ENCODE data around the gene MYADML2.
A peak's percentile ranks its signal among the peaks of the same experiment; 100 is the strongest.
"Not testable (repeated sequence)": the region's sequence is repeated elsewhere in the genome, so short reads cannot be mapped to it uniquely, and the experiment has no call there.

The MYADML2 gene, protein sequence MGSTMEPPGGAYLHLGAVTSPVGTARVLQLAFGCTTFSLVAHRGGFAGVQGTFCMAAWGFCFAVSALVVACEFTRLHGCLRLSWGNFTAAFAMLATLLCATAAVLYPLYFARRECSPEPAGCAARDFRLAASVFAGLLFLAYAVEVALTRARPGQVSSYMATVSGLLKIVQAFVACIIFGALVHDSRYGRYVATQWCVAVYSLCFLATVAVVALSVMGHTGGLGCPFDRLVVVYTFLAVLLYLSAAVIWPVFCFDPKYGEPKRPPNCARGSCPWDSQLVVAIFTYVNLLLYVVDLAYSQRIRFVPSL

DNA sequence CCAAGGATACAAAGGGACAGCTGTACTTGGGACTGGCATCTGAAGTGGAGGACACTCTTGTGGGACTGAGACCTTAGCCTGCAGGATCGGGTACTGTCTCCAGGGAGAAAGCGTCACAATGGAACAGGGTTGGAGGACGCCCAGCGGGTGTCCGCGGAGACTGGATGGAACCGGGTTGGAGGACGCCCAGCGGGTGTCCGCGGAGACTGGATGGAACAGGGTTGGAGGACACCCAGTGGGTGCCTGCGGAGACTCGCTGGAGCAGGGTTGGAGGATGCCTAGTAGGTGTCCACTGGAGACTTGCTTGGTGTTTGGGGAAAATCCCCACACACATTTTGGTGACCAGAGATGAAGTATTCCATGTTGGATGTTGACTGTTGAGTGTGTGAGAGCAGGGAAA, at the start of gene MYADML2:
Gene MYADML2 (minus strand): TSS at position 45 of the 400 bp plus-strand sequence. CDS start 5,492 bp downstream, outside the sequence.
- DNase-seq = no peak

DNA sequence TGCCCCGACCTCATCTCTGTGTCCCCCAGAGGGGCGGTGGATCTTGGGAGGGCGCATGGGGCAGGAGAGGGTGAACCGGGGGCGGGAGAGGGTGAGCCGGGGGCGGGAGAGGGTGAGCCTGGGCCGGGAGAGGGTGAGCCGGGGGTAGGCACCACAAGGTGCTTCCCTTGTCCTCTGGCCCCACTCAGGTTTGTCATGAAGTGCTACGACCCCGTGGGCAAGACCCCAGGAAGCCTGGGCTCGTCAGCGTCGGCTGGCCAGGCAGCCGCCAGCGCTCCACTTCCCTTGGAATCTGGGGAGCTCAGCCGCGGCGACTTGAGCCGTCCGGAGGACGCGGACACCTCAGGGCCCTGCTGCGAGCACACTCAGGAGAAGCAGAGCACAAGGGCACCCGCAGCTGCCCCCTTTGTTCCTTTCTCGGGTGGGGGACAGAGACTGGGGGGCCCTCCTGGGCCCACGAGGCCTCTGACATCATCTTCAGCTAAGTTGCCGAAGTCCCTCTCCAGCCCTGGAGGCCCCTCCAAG, 49.3 kb upstream of the MYADML2 start:
- no peak for DNase-seq

DNA sequence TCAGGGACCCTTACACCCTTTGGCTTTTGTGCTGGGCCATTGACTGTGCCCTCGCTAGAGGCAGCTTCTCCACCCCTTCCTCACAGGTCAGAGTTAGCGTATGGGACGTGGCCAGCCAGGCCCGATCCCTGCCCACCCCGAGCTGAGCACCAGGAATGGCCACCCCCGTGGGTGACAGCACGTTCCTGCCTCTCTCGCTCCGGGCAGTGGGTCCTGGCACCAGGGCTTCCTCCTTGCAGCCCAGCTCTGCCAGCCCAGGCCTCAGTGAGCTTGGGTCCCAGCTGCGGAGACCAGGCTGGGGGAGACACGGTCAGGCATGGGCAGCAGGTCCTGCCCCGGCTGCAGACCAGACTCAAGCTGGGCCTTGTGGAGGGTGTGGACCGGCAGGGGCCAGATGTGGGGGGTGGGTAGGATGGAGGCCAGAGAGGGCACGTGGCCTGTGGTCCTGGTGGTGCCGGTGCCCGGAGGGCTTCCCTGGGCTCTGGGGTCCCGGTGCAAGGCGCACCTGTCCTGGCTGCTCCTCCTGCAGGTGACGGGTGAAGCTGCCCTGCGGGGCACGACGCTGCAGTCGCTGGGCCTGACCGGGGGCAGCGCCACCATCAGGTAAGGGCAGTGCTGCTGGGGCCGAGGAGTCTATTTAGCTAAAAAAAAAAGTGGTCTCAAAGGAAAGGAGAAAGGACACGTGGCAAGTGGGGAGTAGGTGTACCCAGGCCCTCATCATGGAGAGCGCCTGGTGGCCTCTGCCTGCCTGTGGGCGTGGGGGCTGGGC, 48.6 kb upstream of the MYADML2 start:
- no peak for DNase-seq

DNA sequence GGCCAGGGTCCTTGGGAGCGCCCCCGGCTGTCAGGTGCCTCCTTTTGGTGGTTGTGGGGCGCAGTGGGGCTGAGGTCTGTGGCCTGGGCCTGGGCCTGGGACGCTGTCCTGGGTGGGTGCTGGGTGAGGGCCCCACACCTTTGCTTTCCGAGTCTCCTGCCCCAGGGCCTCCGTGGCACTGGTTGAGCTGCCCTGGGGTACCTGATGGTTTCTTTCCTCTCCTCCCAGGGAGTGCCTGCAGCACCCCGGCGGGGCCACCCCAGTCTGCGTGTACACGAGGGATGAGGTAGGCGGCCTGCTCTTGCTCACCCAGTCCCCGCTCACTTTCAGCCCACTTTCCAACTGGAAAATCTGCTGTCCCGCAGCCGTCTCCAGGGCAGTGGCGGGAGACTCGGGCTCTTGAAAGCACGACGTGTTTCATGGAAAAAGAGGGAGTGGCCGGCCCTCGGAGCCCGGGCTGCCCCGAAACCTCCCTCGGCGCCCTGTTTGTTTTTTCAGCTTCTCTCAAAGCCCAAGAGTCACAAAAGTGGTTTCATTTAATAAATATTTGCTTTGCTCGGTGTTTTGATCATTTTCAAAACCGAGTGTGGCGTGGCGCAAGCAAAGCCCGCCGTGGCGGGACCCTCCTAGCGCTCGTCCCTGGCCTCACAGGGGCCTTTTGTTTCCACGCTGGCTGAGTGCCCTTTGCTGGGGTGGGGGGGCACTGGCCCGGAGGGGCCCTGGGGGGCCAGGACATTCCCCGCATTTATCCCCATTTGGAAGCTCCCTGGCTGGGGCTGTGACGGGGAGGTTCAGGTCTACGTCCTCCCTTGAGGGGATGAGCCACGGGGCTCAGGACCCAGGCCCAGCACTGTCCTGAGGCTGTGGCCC, 47.8 kb upstream of the MYADML2 start:
- no peak for DNase-seq

DNA sequence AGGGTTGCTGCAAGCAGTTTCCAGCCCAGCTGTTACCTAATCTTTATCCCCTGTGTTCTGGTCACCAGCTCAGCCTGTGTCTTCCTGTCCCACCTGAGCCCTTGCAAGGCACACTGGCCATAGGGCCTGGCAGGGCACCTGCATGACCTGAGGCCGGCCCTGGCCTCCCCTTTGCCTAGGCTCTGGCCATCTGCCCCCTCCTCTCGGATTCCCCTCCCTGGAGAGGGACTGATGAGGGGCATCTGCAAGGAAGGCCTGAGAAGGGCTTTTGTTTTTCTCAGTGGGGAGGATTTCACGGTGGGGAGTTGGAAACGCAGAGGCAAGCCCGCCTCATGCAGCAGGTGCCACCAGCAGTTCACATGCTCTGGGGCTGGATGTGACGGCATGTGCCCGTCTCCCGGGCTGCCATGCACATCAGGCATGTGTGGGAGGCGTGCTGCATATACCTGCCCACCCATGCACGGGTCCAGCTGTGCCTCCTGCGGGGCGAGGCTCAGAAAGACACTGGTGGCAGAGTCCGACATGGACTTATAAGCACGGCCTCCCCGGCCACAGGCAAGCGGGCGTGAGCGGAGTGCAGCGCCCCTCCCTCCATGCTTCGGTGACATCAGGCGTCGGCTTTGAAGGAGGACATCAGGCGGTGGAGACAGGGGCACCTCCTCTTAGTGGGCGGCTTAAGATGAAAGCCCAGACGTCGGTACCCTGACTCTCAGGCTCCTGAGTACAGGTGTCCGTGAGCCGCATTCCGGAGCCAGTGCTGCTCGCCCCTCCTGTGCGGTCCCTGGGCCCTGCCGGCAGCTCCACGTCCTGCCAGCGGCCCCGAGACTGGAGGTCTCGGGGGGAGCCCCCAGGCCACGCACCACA, 46.9 kb upstream of the MYADML2 start:
- DNase-seq = no peak

DNA sequence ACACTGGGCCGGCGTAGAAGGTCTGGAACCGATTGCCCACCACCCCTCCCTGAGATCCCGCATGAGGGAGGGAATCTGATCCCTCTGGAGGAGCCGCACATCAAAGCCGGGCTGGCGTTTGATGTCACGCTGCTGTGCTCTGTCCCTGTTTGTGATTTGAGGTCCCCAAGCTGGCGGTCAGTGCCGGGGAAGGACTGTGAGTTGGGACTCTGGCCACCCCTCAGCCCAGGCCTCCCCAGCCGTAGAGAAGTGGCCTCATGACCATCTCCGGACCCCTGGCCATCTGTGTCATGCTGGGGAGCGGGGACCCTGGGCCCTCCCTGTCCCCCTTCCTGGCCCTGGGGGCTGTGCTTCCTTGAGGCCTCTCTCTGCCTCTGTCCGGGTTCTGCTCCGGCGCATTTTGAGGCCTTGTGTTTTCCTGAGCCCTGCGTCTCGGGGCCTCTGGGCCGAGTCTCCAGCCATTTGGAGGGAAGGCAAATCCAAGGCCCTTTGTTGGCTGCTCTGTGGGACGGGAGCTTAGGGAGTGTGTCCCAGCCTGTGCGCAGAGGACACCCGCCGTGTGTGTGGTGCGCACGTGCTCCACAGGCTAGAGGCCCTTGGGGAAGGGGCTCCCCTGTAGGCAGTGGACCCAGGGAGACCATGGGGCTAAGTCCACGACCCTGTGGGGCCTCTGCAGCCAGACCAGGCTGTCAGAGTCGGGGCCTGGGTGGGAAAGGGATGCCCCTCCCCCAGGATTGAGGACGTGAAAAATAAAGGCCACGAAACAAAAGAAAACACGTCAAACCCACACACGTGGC, 45.5 kb upstream of the MYADML2 start:
- DNase-seq = peak; percentile 69

DNA sequence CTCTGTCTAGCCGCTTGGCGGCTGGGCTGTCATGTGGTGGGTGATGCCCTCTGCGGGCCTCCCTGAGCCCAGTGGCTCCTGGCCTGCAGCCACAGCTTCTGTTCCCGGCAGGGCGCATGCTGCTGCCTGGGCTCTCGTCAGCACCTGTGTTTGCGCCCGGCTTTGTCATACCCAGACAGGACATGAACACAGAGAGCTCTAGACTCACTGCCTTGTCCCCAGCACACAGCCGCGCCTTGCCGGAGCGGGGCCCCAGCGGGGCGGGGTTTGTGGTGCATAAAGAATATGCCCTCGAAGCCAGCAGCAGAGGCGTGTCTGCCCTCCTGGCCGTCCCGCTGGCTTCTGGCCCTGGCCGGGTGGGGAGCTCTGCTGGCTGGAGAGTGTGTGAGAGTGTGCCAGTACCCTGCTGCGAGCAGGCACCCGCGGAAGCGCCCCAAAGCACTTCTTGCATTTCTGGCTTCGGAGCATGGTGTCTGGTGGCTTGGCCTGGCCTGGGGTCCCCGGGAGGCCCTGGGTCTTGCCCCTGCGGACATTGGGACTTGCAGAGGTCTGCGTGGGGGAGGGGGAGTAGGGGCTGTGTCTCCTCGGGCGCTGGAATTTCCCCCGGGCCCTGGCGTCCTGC, 44.8 kb upstream of the MYADML2 start:
- DNase-seq = peak; percentile 88

DNA sequence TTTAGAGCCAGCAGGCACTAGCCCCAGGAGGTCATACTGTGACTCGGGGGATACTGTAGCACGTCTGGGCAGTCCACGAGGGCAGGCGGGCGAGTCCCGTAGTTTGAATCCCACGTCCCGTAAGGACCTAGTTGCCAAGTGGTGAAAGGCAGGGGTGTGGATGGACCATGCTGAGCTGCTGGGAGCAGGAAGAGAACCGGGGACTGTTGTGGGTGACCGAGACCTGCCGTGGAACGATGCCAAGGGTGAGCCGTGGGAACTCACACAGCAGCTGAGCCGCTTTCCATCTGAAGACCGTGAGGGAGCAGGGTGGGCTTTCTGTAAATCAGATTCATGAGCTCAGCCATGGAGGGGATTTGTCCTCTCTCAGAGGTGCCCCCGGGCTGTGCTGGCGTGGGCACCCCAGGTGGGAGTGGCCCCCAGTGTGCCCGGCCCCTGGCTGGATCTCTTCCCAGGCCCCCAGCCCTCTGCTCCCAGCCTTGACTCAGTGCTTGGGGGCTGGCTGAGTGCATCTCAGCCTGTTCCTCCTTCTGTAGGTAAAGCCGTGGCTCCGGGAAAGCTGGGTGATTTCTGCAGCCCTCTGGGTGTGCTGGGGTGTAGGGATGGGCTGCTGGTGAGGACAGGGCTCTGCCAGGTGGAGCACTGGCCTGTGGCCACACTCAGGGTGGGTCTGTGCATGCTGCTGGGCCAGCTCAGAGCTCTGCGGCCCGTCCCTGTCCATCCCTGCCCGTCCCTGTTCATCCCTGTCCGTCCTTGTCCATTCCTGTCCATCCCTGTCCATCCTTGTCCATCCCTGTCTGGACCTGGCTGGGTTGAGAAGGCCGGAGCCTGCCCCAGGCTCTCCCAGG, 44.0 kb upstream of the MYADML2 start:
- DNase-seq = no peak

DNA sequence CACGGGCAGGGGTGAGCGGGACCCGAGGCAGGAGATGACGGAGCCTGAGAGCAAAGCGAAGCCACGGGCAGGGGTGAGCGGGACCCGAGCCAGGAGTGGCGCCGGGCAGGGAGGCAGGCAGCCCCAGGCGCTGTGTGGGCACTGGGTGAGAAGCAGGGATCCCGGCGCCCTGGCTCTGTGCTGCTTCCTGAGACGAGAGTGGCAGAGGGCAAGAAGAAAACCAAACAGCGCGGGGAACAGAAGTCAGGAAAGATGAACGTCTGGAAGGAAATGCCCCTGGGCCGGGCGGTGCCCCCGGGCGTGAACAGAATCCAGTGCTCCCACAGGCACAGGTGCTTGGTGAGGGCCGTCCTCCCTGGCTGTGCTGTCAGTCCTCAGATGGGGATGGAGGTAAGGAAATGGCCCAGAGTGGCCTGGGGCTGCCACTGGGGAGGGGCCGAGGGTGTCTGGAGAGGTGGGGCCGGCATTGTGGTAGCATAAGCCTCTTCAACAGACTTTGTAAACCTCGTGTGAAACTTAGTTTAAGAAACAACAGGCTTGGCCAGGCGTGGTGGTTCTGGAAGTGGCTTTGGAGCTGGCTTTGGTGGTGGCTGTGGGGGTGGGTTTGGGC, 40.2 kb upstream of the MYADML2 start:
- DNase-seq = no peak

DNA sequence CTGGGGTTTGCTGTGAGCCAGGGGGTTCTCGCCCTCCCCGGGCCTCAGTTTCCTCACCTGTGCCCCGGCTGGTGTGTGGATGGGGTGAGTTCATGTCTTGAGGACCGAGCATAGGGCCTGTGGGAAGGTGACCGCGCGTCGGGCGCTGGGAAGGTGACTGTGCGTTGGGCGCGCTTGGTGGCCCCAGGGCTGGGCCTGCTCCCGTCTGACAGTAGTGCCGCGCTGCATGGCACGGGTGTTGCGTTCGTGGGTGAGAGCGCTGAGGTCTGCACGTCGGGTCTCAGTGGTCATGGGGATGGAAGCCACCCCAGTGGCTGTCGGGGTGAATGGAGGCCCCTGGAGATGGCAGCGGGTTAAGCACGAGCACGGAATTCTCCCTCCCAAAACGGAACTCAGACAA, 39.6 kb upstream of the MYADML2 start:
- DNase-seq = no peak

DNA sequence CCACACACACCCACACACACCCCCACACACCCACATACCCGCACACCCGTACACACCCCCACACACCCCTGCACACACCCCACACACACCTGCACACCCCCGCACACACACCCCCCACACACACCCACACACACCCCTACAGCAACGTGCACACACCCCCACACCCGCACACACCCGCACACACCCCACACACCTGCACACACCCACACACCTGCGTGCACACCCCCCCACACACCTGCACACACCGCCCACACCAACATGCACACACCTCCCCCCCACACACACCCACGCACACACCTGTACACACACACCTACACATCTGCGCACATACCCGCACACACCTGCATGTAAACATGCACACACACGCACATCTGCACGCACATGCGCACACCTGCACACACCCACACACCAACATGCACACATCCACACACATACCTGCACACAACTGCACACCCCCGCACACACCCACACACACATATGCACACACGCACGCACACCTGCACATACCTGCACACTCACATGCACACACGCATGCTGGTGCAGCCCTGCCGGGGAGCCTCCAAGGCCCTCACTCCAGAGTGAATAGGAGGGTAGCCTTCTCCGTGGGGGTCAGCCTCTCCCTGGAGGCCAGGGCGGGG, 37.9 kb upstream of the MYADML2 start:
- no peak for DNase-seq

DNA sequence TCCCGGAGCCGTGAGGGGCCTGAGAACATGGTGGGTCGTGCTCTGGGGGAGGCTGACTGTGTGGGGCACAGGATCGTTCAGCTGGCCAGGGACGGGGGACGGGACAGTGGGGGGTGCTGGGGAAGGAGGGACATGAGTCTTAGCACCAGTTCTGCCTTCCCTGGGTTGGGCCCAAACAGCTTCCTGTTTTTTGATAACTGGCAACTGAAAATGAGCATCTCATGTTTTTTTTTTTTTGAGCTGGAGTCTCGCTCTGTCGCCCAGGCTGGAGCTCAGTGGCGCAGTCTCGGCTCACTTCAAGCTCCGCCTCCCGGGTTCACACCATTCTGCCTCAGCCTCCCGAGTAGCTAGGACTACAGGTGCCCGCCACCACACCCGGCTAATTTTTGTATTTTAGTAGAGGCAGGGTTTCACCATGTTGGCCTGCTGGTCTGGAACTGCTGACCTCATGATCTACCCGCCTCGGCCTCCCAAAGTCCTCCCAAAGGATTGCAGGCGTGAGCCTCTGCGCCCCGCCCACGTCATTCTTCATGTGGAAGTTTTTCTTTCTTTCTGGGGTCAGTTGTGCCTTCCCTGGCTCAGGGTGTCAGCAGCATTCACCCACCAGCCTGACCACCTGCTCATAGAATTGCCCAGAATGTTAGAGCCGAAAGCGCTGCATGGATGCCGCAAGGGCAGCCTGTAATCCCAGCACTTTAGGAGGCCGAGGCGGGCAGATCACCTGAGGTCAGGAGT, 36.8 kb upstream of the MYADML2 start:
- DNase-seq = no peak

DNA sequence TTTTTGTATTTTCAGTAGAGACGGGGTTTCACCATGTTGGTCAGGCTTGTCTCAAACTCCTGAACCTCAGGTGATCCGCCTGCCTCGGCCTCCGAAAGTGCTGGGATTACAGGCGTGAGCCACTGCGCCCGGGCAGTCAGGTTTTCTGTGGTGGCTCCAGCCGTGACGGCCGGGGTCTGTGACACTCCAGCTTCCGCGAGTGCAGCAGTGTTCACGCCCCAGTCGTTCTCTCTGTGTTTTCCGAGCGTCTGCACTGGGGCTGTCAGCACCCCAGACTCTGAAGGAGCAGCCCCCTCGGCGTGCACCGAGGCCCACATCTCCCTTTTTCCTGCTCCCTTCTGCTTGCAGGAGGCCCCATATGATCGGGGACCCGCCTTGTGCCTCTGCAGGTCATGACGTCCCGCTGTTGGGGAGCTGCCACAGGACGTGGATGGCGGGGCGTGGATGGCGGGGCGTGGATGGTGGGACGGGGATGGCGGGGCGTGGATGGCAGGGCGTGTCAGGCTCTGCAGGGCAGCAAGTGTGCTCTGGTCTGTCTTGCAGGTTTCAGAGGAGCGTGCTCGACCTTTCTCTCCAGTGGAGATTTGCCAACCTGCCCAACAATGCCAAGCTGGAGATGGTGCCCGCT, 36.1 kb upstream of the MYADML2 start:
- no peak for DNase-seq

DNA sequence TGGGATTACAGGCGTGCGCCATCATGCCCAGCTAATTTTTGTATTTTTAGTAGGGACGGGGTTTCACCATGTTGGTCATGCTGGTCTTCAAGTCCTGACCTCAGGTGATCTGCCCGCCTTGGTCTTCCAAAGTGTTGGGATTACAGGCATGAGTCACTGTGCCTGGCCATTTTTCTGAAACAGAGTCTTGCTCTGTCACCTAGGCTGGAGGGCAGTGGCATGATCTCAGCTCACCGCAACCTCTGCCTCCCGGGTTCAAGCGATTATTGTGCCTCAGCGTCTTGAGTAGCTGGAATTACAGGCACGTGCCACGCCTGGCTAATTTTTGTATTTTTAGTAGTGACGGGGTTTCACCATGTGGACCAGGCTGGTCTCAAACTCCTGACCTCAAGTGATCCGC, 34.5 kb upstream of the MYADML2 start:
- DNase-seq = not testable (repeated sequence)

DNA sequence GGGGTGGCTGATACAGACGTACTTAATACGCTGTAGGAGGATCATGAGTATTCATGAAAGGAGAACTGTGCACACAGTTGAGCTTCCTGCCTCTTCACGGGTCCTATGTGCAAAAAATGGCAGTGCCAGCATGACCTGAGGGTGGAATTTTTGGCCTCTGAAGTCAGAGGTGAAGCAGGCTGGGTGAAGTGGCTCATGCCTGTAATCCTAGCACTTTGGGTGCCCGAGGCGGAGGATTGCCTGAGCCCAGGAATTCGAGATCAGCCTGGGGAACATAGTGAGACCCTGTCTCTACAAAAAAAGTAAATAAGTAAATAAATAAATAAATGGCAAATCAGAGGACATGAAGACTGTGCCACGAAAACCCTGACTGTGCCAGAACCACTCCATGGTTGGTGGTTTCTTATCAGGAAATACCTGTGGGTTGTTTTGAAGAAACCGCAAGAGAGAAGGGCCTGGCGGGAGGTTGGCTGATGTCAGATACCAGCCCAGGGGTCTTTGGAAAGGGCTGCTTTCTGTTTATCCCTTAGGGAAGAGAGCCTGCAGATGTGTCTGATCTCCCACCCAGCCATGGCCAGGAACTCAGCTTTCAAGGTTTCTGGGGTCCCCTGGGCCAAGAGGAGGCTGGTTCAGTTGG, 33.8 kb upstream of the MYADML2 start:
- no peak for DNase-seq

DNA sequence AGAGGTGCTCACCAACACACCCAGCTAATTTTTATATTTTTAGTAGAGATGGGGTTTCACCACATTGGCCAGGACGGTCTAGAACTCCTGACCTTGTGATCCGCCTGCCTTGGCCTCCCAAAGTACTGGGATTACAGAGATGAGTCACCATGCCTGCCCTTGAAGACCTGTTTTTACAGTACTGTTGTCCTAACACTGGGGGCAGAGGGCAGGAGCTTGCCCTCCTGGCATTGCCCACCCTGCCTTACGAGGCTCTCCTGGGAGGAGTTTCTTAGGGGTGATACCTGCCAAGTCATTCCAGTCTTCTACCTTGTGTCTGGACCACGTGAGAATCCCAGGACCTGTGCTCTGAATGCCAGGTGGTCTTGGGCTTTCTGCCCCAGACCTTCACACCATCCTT, 33.1 kb upstream of the MYADML2 start:
- no peak for DNase-seq

Measured in retina (tissue), 1 donor.